Heart right ventricle (tissue), 16 donors: Measurements from ENCODE around the gene AAGAB. TPM values are rescaled to one million over a fixed set of nuclear protein-coding genes. Genes with fewer than 3 reads are reported as not detected.

ENCODE experiments used
- ATAC-seq, 8 donors: fragments of 200-7000 bp; cut with Tn5 transposase; one replicate each; pipeline ENCODE4 v1.9.1; 2020; ENCODE audit warnings: mild to moderate bottlenecking in 8 of 8, moderate library complexity in 8 of 8, moderate number of reproducible peaks in 1 of 8
- DNase-seq, 2 donors: peaks; one replicate each; pipeline ENCODE4 v3.0.0-alpha.2; 2020
- H3K27ac ChIP-seq, 10 donors: fragments of 200-600 bp; sonication (generic) in 2 of 10; one replicate each; pipeline versions ENCODE4 v1.5.0 to v1.8.0; 2020 to 2022; ENCODE audit warnings: mild to moderate bottlenecking in 3 of 10
- H3K27me3 ChIP-seq, 7 donors: fragments of 200-600 bp; one replicate each; pipeline ENCODE4 v1.8.0; 2021 to 2022; ENCODE audit warnings: mild to moderate bottlenecking in 2 of 7
- H3K36me3 ChIP-seq, 9 donors: fragments of 200-600 bp; sonication (generic) in 1 of 9; one replicate each; pipeline versions ENCODE4 v1.5.0 to v1.8.0; 2020 to 2022; ENCODE audit warnings: mild to moderate bottlenecking in 2 of 9
- H3K4me1 ChIP-seq, 9 donors: fragments of 200-600 bp; sonication (generic) in 1 of 9; one replicate each; pipeline versions ENCODE4 v1.5.0 to v1.8.0; 2020 to 2022; ENCODE audit warnings: mild to moderate bottlenecking in 4 of 9
- H3K4me3 ChIP-seq, 10 donors: fragments of 200-600 bp; sonication (generic) in 2 of 10; one replicate each; pipeline versions ENCODE4 v1.5.0 to v1.8.0; 2020 to 2022; ENCODE audit warnings: mild to moderate bottlenecking in 7 of 10, moderate library complexity in 2 of 10
- H3K9me3 ChIP-seq, 11 donors: fragments of 200-600 bp in 10 of 11; sonication (generic) in 2 of 11; one replicate each; pipeline versions ENCODE4 v1.5.0 to v1.8.0; 2013 to 2022; ENCODE audit warnings: mild to moderate bottlenecking in 2 of 11, control low read depth in 1 of 11, moderate library complexity in 1 of 11
- CTCF ChIP-seq, 9 donors: fragments of 200-600 bp; sonication (generic) in 2 of 9; IDR thresholded peaks; one replicate each; pipeline versions ENCODE4 v1.5.0 to v1.8.0; 2021 to 2022; ENCODE audit warnings: antibody characterized with exemption in 9 of 9, mild to moderate bottlenecking in 5 of 9, moderate library complexity in 1 of 9
- WGBS, 2 donors: extraction: QIAGEN DNeasy Blood & Tissue Kit; methylation state at CpG; one replicate each; pipeline ENCODE4 v1.1.7; 2013; ENCODE audit warnings: inconsistent platforms in 1 of 2; 5-methylcytosine and 5-hydroxymethylcytosine counted together
- intact Hi-C, 10 donors: fragments of 100-400 bp; cut with DNase I; formaldehyde crosslinking; loops; one replicate each; pipeline versions ENCODE4 v1.11.1 to v1.14.2; 2022
- polyA plus RNA-seq, 2 donors: library from polyadenylated mRNA; stranded (reverse); fragments of 200-250 nt; gene quantifications; one replicate each; pipeline ENCODE4 v1.2.3, GENCODE V29; 2013
- total RNA-seq, 10 donors: library from RNA; stranded (reverse); fragmentation: NEBNext Ultra II Directional in 3 of 10; extraction: Animal tissue kit (Norgen Biotek cat#: 25700) in 3 of 10; gene quantifications; one replicate each; pipeline versions ENCODE4 v1.2.1 to v1.2.4, GENCODE V29; 2021 to 2023
- donor health status: Arrhythmogenic right ventricular cardiomyopathy.
- donor health status: ischemic (EF 13 %, LVEDD 7.1; RV severe dilation, severe dysfunction).
- donor health status: healthy with polysubstance abuse.
- donor health status: DM: no; HTN: yes; CAD: no.
- donor health status: DM: no; HTN: no; CAD: no.
- donor health status: ischemic (EF 25% LVEDD 6.9; RV normal size, moderate dysfunction).
- donor health status: ischemic (EF 25% LVEDD 5.7; RV mildly dilated, moderate dysfunction).
- donor health status: healthy.
- donor health status: DM: yes; HTN: yes; CAD: no.
- donor health status: Ischemic cardiomyopathy.
- donor health status: ischemic (EF 35%, LVEDD 5.7; RV mildly dilated, moderate dysfunction).
- donor health status: nonischemic (EF 11% LVEDD 7.7; RV severe dilation, severe dysfunction).
- donor health status: DM: yes; HTN: yes; CAD: no.
- donor health status: PGD.
- donor health status: ischemic (EF 29% LVEDD 5.4; RV normal size, mild dysfunction).
- donor health status: nonischemic (EF 23%, LVEDD 6.1; RV moderate dilation, normal function).

AAGAB gene
- total and polyA plus RNA-seq, 12 donors: 4.3 to 33.4 (median 24.3) TPM

- DNase-seq: no peak
- WGBS, 2 donors: 86 to 96% methylated on average over 9 of the region's 9 CpGs
- TF ChIP-seq CTCF (IDR thresholded peaks at IDR 0.05): no peak
- Histone ChIP-seq H3K9me3 (no peaks in the 10 kb centered on the region), H3K27ac (peak overlapping the region in 1 of 10 donors; percentile 65), H3K36me3 (peaks cover 0 to 86% (median 8%) of the 10 kb centered on the region in 9 donors), H3K4me3 (no peak overlapping the region), H3K4me1 (peaks cover 0 to 49% (median 32%) of the 10 kb centered on the region in 9 donors), H3K27me3 (no peaks in the 10 kb centered on the region)
- ATAC-seq: no peak
- intact Hi-C loops: loop anchor here in 2 of 10 donors (5.0 to 10.0 kb wide), 2 partner anchors 67 to 110 kb away; partner anchors contain the start of gene SMAD3 (in 1 of the 2)
These were observed 79.4 kb downstream of the AAGAB start for GRCh38 chr15:67174864-67175573.

GRCh38 chr15:67174446-67174845, 80.0 kb downstream of the AAGAB start:
- intact Hi-C loops: loop anchor here in 1 of 10 donors (10.0 kb wide), 1 partner anchor 110 kb away; the partner anchor contains the start of gene SMAD3
- Histone ChIP-seq H3K27ac (no peak overlapping the region), H3K27me3 (no peaks in the 10 kb centered on the region)

GRCh38 chr15:67173786-67174185, 80.7 kb downstream of the AAGAB start:
- Histone ChIP-seq H3K4me3 (no peak overlapping the region), H3K27me3 (no peaks in the 10 kb centered on the region), H3K4me1 (peaks cover 0 to 48% (median 28%) of the 10 kb centered on the region in 9 donors), H3K27ac (no peak overlapping the region), H3K9me3 (no peaks in the 10 kb centered on the region), H3K36me3 (peaks cover 0 to 86% (median 8%) of the 10 kb centered on the region in 9 donors)
- no peak for TF ChIP-seq CTCF (IDR thresholded peaks at IDR 0.05)
- DNase-seq (no peak), ATAC-seq (no peak)
- intact Hi-C loops: loop anchor here in 1 of 10 donors (10.0 kb wide), 1 partner anchor 109 kb away; the partner anchor contains the start of gene SMAD3
- WGBS, 2 donors: 95 to 96% methylated on average over 8 of the region's 8 CpGs

More at GRCh38 chr15:67174446-67174845, 80.0 kb downstream of the AAGAB start:
- Histone ChIP-seq H3K4me3 (no peak overlapping the region), H3K9me3 (no peaks in the 10 kb centered on the region), H3K4me1 (peaks cover 0 to 48% (median 30%) of the 10 kb centered on the region in 9 donors), H3K36me3 (peaks cover 0 to 86% (median 8%) of the 10 kb centered on the region in 9 donors)
- no peak for TF ChIP-seq CTCF (IDR thresholded peaks at IDR 0.05)
- DNase-seq (no peak), ATAC-seq (no peak)
- 95 to 97% methylated on average over 3 of the region's 3 CpGs for WGBS, 2 donors

GRCh38 chr15:67173005-67173404, 81.5 kb downstream of the AAGAB start:
- DNase-seq (no peak), ATAC-seq (no peak)
- no peak overlapping the region for H3K27ac ChIP-seq
- WGBS, 2 donors: 87 to 99% methylated on average over 8 of the region's 8 CpGs
- H3K4me1 ChIP-seq: peaks cover 0 to 48% (median 28%) of the 10 kb centered on the region in 9 donors
- TF ChIP-seq CTCF (IDR thresholded peaks at IDR 0.05): no peak
- no peaks in the 10 kb centered on the region for H3K27me3 ChIP-seq
- no peak overlapping the region for H3K4me3 ChIP-seq
- intact Hi-C loops: loop anchor here in 1 of 10 donors (10.0 kb wide), 1 partner anchor 108 kb away; the partner anchor contains the start of gene SMAD3
- no peaks in the 10 kb centered on the region for H3K9me3 ChIP-seq
- H3K36me3 ChIP-seq: peaks cover 0 to 86% (median 8%) of the 10 kb centered on the region in 9 donors
